GM18870 (cell line): ENCODE results near the gene BID.

Experiments used
- ATAC-seq: cut with Tn5 transposase; IDR thresholded peaks from one replicate; pipeline ENCODE4 v1.9.1; 2021; ENCODE audit warnings: moderate library complexity; ENCODE audit not compliant: unreplicated experiment

BID gene

DNA sequence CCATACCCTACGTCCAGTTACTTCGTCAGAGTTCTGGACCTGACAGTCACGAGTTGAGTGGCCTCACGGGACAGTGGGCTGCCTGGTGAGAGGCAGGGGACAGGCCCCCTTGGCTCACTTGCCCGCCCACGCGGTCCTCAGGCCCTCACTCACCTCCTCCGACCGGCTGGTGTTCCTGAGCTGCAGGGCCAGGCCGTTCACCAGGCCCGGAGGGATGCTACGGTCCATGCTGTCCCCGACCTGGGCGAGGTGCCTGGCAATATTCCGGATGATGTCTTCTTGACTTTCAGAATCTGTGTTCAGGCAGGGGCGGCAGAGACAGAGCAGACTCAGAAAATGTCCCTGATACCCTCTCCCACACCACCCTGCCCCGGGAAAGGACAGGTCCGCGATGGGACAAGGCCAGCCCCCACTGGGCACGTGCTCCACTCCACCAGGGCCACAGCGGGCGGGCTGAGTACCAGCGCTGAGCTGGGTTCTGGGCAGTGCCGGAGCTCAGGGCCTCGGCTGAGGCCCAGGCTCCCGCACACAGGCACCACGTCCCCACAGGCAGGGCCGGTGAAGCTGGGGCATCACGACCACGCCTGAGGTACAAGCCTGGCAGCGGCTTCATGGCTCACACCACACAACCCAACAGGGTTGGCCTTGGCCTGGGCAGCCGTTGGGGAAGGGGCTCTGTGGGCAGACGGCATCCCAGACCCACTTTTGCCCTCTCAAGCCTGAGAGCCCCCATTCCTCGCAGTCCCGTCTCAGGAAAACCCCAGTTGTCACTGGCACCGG lies 34.9 kb downstream of the BID start:
- no peak for ATAC-seq

GRCh38 chr22:17738386-17739128 lies 35.7 kb downstream of the BID start:
- no peak for ATAC-seq

GRCh38 chr22:17734187-17734586 lies 40.1 kb downstream of the BID start:
- no peak for ATAC-seq

DNA sequence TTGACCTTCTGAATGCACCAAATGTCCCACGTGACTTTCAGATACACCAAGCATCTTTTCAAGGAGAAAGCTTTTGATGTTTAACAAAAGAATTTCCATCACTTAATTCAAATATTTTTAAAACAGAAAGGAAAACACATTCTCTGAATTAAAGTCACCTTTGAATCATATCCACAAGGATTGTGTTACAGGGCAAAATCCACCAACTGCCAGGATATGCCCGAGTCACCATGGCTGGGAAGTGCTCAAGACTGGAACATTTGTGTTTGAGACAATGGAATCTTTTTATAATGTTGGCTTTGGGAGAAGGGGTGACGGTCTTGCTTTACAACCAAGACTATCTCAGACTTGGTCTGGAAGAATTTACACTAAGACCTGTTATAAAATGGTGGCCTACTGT lies 40.8 kb downstream of the BID start:
- ATAC-seq, result no peak

- no peak for ATAC-seq
Measured at GRCh38 chr22:17732251-17732854, 41.9 kb downstream of the BID start.

- no peak for ATAC-seq
Measured at GRCh38 chr22:17729561-17729960, 44.7 kb downstream of the BID start.

GRCh38 chr22:17728786-17729185 lies 45.5 kb downstream of the BID start:
- ATAC-seq, result no peak

GRCh38 chr22:17726928-17727897 lies 47.1 kb downstream of the BID start:
- ATAC-seq, result no peak

DNA sequence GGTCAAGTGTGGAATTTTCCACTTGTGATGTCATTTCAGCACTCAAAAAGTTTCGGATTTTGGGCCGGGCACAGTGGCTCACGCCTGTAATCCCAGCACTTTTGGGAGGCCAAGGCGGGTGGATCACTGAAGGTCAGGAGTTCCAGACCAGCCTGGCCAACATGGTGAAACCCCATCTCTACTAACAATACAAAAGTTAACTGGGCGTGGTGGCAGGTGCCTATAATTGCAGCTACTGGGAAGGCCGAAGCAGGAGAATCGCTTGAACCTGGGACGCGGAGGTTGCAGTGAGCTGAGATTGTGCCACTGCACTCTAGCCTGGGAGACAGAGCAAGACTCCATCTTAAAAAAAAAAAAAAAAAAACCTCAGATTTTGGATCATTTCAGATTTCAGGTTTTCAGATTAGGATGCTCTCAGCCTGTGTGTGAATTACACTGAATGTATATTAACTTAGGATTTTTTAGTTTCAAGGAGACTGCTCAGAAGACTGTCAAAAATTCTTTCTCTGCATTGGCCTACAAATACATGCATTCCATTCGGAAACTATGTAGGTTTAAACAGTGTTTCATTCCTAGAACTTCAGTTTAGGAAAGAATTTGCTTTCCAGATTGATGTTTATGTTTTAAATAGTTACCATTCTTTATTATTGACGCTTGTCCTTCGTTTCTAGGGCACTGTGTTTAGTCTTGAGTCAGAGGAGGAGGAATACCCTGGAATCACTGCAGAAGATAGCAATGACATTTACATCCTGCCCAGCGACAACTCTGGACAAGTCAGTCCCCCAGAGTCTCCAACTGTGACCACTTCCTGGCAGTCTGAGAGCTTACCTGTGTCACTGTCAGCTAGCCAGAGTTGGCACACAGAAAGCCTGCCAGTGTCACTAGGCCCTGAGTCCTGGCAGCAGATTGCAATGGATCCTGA lies 48.0 kb downstream of the BID start:
- ATAC-seq, result no peak

DNA sequence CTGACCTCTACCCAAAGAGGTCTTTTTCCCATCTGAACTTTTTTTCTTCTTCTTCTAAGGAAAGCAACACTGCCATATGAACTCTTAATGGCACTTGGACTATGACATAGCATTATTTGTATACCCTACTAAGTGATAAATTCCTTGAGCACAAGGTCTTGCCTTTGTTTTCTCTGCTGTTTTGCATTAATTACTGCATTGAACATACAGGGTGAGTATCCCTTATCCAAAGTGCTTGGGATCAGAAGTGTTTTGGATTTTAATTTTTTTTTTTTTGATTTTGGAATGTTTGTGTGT lies 48.8 kb downstream of the BID start:
- no peak for ATAC-seq

GRCh38 chr22:17724678-17725499 lies 49.4 kb downstream of the BID start:
- ATAC-seq, result no peak

GRCh38 chr22:17724241-17724640 lies 50.0 kb downstream of the BID start:
- ATAC-seq, result no peak

- ATAC-seq, result no peak
Measured at GRCh38 chr22:17719911-17720310, 54.4 kb downstream of the BID start.

GRCh38 chr22:17717708-17718107 lies 56.6 kb downstream of the BID start:
- no peak for ATAC-seq

DNA sequence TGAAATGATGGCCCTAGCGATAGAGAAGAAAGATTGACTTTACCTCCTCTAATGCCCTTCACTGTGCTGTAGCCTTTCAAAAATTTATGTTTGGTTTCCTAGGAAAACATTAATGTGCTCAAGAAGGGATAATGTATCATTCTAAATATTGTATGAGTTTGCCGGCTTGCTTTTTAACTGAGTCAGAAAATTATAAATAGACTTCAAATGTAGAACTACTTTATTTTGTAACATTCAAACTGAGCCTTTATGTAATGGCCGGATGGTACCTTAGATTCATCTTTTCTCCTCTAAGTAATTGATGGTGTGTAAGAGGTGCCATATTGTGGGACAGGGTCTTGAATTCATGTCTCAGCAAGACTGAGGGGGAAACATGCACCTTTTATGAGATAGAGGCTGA lies 57.7 kb downstream of the BID start:
- ATAC-seq, result no peak

GRCh38 chr22:17712441-17712840 lies 61.8 kb downstream of the BID start:
- no peak for ATAC-seq

DNA sequence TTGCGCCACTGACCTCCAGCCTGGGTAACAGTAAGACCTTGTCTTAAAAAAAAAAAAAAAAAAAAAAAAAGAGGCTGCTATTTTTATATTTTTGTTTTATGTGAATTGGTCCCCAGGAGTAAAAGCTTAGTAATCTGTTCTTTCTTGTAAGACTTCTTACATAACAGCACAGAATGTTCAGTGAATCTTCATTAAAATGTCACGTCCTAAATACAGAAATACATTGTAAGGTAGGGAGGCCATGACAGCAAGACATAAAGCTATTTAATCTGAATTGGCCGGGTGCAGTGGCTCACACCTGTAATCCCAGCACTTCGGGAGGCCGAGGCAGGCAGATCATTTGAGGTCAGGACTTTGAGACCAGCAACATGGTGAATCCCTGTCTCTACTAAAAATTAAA lies 64.2 kb downstream of the BID start:
- ATAC-seq, result no peak

DNA sequence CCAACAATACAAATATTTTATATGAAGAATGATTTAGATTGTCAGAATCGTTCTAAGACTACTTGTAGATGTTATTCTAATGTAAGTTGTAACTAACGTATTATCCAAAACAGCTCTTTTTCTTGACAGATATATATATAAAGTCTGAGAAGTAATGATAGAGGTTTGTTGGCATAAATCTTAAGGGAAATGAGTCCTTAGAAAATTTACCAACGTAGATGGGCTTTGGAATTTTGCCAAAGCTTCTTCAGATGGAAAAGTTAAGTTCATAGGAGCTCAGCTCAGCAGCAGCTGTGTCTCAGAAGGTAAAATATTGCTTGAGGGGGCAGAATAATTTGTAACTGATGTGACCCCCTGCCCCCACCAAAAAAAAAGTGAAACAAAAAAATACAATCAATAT lies 66.7 kb downstream of the BID start:
- no peak for ATAC-seq

DNA sequence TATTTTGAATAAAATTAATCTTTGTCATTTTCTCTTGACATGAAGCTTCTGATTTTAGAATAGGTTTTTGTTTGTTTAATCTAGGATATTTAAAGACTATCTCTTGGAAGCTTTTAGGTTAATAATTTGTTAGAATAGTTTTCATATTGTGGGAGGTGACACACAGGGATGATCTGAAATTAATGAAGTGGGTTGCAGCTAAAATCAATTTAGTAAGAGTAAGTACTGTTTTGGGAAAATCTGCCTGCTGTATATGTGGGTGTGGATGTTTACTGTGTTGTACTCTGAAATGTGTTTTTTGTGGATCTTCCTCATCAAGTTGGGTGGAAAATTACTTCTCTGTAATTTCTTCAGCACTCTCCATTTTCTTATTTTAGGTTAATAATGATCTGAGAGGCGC lies 67.3 kb downstream of the BID start:
- no peak for ATAC-seq
